ENCODE data around the gene MLLT11. TPM values are rescaled to one million over a fixed set of nuclear protein-coding genes. Genes with fewer than 3 reads are reported as not detected.

The MLLT11 gene
- total and polyA plus RNA-seq, 2 experiments from 2014 or later = 16.9 to 34.3 TPM

DNA sequence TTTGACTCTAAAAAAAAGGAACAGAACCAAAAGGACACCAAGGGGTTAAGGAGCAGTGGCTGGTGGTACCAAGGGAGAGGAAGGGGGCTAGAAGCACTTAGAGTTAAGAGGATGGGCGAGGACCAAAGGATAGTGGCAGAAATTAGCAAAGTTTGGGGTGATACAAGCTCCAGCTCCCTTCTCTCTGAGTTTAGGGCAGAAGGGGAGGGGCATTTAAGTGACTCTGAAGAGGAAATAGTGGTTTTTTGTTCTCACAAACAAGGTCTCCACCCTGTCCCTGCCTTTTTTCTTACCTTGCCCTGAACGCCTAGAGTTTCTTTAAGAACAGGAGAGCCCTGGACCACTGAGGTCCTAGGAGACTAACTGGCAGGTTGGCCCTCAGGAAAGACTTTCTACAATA lies 4.0 kb upstream of the MLLT11 start:
- no peak overlapping the region for H3K4me3 ChIP-seq
- no peaks in the 10 kb centered on the region for H3K36me3 ChIP-seq (replicated peaks; ENCODE audit: insufficient read depth, low read depth)
- H4K20me1 ChIP-seq (ENCODE audit: insufficient read depth, poor library complexity, severe bottlenecking) = peaks cover 19% of the 10 kb centered on the region
- H3K9me2 ChIP-seq (replicated peaks; ENCODE audit: insufficient read depth) = no peaks in the 10 kb centered on the region
- H3K27ac ChIP-seq = peak overlapping the region; percentile 100
- H3K9me3 ChIP-seq (ENCODE audit: low read depth) = no peaks in the 10 kb centered on the region
- H3K27me3 ChIP-seq = no peaks in the 10 kb centered on the region
- 66% methylated on average over 2 of the region's 2 CpGs for WGBS (ENCODE audit: low lambda C conversion rate, missing lambda C conversion rate)
- peak overlapping the region; percentile 96 for H3K4me2 ChIP-seq
- H3K4me1 ChIP-seq (ENCODE audit: insufficient read depth) = peaks cover 25% of the 10 kb centered on the region
- H3K79me2 ChIP-seq = peaks cover 72% of the 10 kb centered on the region
- TF ChIP-seq EZH2 (IDR thresholded peaks at IDR 0.05; ENCODE audit: borderline replicate concordance) (no peak), EZH2phosphoT487 (IDR thresholded peaks at IDR 0.05; ENCODE audit: low read depth, severe bottlenecking, unreplicated experiment) (no peak)
- TF ChIP-seq, protein P1, sequence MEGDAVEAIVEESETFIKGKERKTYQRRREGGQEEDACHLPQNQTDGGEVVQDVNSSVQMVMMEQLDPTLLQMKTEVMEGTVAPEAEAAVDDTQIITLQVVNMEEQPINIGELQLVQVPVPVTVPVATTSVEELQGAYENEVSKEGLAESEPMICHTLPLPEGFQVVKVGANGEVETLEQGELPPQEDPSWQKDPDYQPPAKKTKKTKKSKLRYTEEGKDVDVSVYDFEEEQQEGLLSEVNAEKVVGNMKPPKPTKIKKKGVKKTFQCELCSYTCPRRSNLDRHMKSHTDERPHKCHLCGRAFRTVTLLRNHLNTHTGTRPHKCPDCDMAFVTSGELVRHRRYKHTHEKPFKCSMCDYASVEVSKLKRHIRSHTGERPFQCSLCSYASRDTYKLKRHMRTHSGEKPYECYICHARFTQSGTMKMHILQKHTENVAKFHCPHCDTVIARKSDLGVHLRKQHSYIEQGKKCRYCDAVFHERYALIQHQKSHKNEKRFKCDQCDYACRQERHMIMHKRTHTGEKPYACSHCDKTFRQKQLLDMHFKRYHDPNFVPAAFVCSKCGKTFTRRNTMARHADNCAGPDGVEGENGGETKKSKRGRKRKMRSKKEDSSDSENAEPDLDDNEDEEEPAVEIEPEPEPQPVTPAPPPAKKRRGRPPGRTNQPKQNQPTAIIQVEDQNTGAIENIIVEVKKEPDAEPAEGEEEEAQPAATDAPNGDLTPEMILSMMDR (IDR thresholded peaks at IDR 0.05; ENCODE audit: poor library complexity) = no peak
- no peak overlapping the region for H2AFZ ChIP-seq
- no peak for DNase-seq (ENCODE audit: low spot score)

DNA sequence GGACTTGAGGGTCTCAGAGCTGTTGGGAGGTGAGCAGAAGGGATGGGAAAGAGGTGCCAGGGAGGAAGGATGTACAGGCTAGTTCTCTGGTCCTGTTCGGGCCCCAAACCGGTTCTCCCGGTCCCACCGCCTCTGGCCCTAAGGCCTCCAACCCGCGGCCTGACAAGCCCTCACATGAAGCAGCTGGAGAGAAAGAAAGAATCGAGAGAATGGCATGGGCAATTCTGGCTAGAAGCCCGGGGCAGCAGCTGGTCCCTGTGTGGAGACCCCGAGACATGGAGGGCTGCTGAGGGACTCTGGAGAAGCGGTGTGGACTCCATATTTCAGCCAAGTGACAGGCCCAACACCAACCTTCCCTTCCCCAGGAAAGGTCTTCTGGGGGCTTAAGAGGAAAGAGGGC lies 1.5 kb upstream of the MLLT11 start:
- Histone ChIP-seq H2AFZ (peak overlapping the region; percentile 92), H3K4me2 (peak overlapping the region; percentile 96)

DNA sequence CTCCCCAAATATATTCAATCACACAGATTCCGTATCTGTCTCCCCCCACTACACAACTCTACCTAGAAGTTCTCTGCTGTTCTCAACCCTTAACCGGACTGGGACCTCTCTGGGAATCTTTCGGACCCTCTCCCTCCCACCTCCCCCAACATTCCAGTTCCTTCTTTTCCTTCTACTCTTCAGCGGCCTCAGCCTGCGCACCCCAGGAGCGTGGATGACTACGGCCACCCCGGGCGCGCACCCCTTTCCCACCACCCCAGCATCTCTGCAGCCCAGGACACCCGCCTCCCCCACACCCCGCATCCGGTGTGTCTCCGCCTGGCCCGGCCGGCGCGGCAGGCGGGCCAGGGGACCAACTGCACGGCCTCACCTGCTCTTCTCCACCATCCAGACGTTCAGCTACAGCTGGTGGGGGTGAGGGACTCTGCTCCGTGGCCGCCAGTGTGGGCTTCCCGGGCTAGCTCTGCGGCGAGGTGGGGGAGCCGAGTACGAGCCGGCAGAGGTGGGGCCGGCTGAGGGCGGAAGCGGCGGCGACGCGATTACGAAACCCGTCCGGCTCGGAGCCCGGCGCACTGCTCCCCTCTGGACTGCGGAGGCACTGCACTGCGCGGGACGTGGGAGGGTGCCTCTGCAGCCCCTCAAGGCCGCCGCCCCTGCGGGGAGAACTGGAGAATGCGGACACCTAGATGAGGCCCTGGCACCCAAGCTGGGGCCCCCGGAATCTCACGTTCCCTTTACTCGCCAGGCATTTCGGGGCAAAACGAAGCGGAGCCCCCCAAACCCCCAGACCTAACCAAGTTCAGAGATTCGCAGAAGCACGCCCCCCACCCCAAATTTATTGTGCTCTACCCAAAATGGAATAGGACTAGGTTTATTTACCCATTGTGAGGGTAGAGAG lies 839 bp upstream of the MLLT11 start, which contains the start of gene CDC42SE1:
CDC42SE1 (minus strand) TSS at position 514 of the 898 bp plus-strand sequence. CDS start 3,892 bp downstream, outside the sequence.
- Histone ChIP-seq H3K79me2 (peaks cover 95% of the 10 kb centered on the region), H3K27ac (peak within 1 kb of the TSS; percentile 100), H3K9me2 (replicated peaks; ENCODE audit: insufficient read depth) (no peaks in the 10 kb centered on the region), H3K4me2 (peak within 1 kb of the TSS; percentile 96), H3K36me3 (replicated peaks; ENCODE audit: insufficient read depth, low read depth) (no peaks in the 10 kb centered on the region), H2AFZ (peak within 1 kb of the TSS; percentile 92), H4K20me1 (ENCODE audit: insufficient read depth, poor library complexity, severe bottlenecking) (peaks cover 19% of the 10 kb centered on the region), H3K4me1 (ENCODE audit: insufficient read depth) (peaks cover 37% of the 10 kb centered on the region), H3K9me3 (ENCODE audit: low read depth) (no peaks in the 10 kb centered on the region), H3K4me3 (peak within 1 kb of the TSS; percentile 99), H3K27me3 (no peaks in the 10 kb centered on the region)
- 2% methylated on average over 52 of the region's 58 CpGs for WGBS (ENCODE audit: low lambda C conversion rate, missing lambda C conversion rate)
- TF ChIP-seq EZH2 (IDR thresholded peaks at IDR 0.05; ENCODE audit: borderline replicate concordance) = no peak
- TF ChIP-seq, protein P1 (IDR thresholded peaks at IDR 0.05; ENCODE audit: poor library complexity) = peak; percentile 68
- DNase-seq (ENCODE audit: low spot score) = peak; percentile 95

More for the DNA sequence above, 1.5 kb upstream of the MLLT11 start:
- Histone ChIP-seq H3K9me2 (replicated peaks; ENCODE audit: insufficient read depth) (no peaks in the 10 kb centered on the region), H3K4me1 (ENCODE audit: insufficient read depth) (peaks cover 37% of the 10 kb centered on the region), H3K27ac (peak overlapping the region; percentile 100), H4K20me1 (ENCODE audit: insufficient read depth, poor library complexity, severe bottlenecking) (peaks cover 19% of the 10 kb centered on the region), H3K9me3 (ENCODE audit: low read depth) (no peaks in the 10 kb centered on the region), H3K79me2 (peaks cover 95% of the 10 kb centered on the region), H3K27me3 (no peaks in the 10 kb centered on the region), H3K36me3 (replicated peaks; ENCODE audit: insufficient read depth, low read depth) (no peaks in the 10 kb centered on the region), H3K4me3 (peak overlapping the region; percentile 99)
- TF ChIP-seq, protein P1 (IDR thresholded peaks at IDR 0.05; ENCODE audit: poor library complexity) = no peak
- no peak for TF ChIP-seq EZH2phosphoT487 (IDR thresholded peaks at IDR 0.05; ENCODE audit: low read depth, severe bottlenecking, unreplicated experiment)
- TF ChIP-seq EZH2 (IDR thresholded peaks at IDR 0.05; ENCODE audit: borderline replicate concordance) = no peak
- 1% methylated on average over 10 of the region's 10 CpGs for WGBS (ENCODE audit: low lambda C conversion rate, missing lambda C conversion rate)
- DNase-seq (ENCODE audit: low spot score) = peak; percentile 72
